Measurements from ENCODE around the gene PNPLA2.

Gene PNPLA2

GRCh38 chr11:786235-787083 is 32.3 kb upstream of the PNPLA2 start:
- DNase-seq: no peak

GRCh38 chr11:787084-787675 is 31.5 kb upstream of the PNPLA2 start:
- DNase-seq: no peak

- no peak for DNase-seq
Measured at GRCh38 chr11:788009-788640, 30.6 kb upstream of the PNPLA2 start.

- no peak for DNase-seq
Measured at GRCh38 chr11:788953-789940, 29.5 kb upstream of the PNPLA2 start.

- DNase-seq: no peak
Measured at GRCh38 chr11:789943-790342, 28.8 kb upstream of the PNPLA2 start, which contains the start of gene CEND1. TSS of gene CEND1 (minus strand) at chr11:790090. CDS start at chr11:788576, 1,514 bp downstream.

GRCh38 chr11:790721-791564 is 27.8 kb upstream of the PNPLA2 start:
- no peak for DNase-seq

GRCh38 chr11:791658-792534 is 26.8 kb upstream of the PNPLA2 start:
- no peak for DNase-seq

GRCh38 chr11:792535-792821 is 26.2 kb upstream of the PNPLA2 start:
- no peak for DNase-seq

- no peak for DNase-seq
Measured at GRCh38 chr11:792873-793272, 25.8 kb upstream of the PNPLA2 start.

GRCh38 chr11:793556-793955 is 25.2 kb upstream of the PNPLA2 start:
- no peak for DNase-seq

- DNase-seq: no peak
Measured at GRCh38 chr11:794013-794765, 24.5 kb upstream of the PNPLA2 start.

GRCh38 chr11:794766-795633 is 23.7 kb upstream of the PNPLA2 start:
- DNase-seq: no peak

- peak; percentile 90 for DNase-seq
Measured at GRCh38 chr11:795634-796564, 22.8 kb upstream of the PNPLA2 start.

- no peak for DNase-seq
Measured at GRCh38 chr11:796565-797295, 22.0 kb upstream of the PNPLA2 start.

GRCh38 chr11:797296-798092 is 21.2 kb upstream of the PNPLA2 start:
- DNase-seq: peak; percentile 92

- peak; percentile 87 for DNase-seq
Measured at GRCh38 chr11:798093-798713, 20.5 kb upstream of the PNPLA2 start, which contains the start of gene SLC25A22. TSS of gene SLC25A22 (minus strand) at chr11:798281. CDS start at chr11:795006, 3,275 bp downstream.

All from left hindlimb (tissue), 1 donor.